HepG2 (cell line): Measurements from ENCODE around the gene ZG16B. TPM values are rescaled to one million over a fixed set of nuclear protein-coding genes. Genes with fewer than 3 reads are reported as not detected.

ENCODE experiments used
- ARNT ChIP-seq: fragments of 450-650 bp; IDR thresholded peaks from 2 replicates; pipeline ENCODE4 v1.6.1; 2017
- CEBPG ChIP-seq: IDR thresholded peaks from 2 replicates; pipeline ENCODE4 v1.6.1; 2016
- FOXK1 ChIP-seq: sonication (generic); formaldehyde crosslinking; IDR thresholded peaks from 2 replicates; pipeline ENCODE4 v1.4.0; 2020; ENCODE audit warnings: low read depth, missing genetic modification reagents, borderline replicate concordance
- FOXP1 ChIP-seq, 2 experiments: fragments of 450-650 bp in 1 of 2; IDR thresholded peaks; 2 replicates each; pipeline ENCODE4 v1.6.1; 2017 to 2018; ENCODE audit warnings: antibody characterized with exemption in 1 of 2
- GMEB2 ChIP-seq: IDR thresholded peaks from 2 replicates; pipeline ENCODE4 v1.6.1; 2016; ENCODE audit warnings: missing biosample characterization, missing genetic modification reagents, low read depth
- HINFP ChIP-seq: sonication (generic); formaldehyde crosslinking; IDR thresholded peaks from 2 replicates; pipeline ENCODE4 v1.4.0; 2020; ENCODE audit warnings: low read depth, mild to moderate bottlenecking, missing genetic modification reagents
- HNF4A ChIP-seq: sonication (generic); formaldehyde crosslinking; IDR thresholded peaks from 2 replicates; pipeline ENCODE4 v1.4.0; 2020; ENCODE audit warnings: missing genetic modification reagents
- IRF1 ChIP-seq: sonication (generic); formaldehyde crosslinking; IDR thresholded peaks from 2 replicates; pipeline ENCODE4 v1.4.0; 2020; ENCODE audit warnings: low read depth, mild to moderate bottlenecking, missing genetic modification reagents
- KAT7 ChIP-seq: IDR thresholded peaks from 2 replicates; pipeline ENCODE4 v1.6.1; 2018; ENCODE audit warnings: borderline replicate concordance, missing compliant biosample characterization
- MXD1 ChIP-seq: sonication (generic); formaldehyde crosslinking; IDR thresholded peaks from 2 replicates; pipeline ENCODE4 v1.4.0; 2020; ENCODE audit warnings: mild to moderate bottlenecking, missing genetic modification reagents
- RFX1 ChIP-seq: fragments of 450-650 bp; IDR thresholded peaks from 2 replicates; pipeline ENCODE4 v1.6.1; 2017
- SP1 ChIP-seq, 2 experiments: fragments of 450-650 bp in 1 of 2; sonication (generic) in 1 of 2; formaldehyde crosslinking in 1 of 2; IDR thresholded peaks; 2 replicates each; pipeline versions ENCODE4 v1.4.0 to v1.6.1; 2016 to 2020; ENCODE audit warnings: missing genetic modification reagents in 1 of 2
- TFDP1 ChIP-seq: IDR thresholded peaks from 2 replicates; pipeline ENCODE4 v1.6.1; 2016; ENCODE audit warnings: missing compliant biosample characterization, missing genetic modification reagents, borderline replicate concordance
- WIZ ChIP-seq: sonication (generic); formaldehyde crosslinking; IDR thresholded peaks from 2 replicates; pipeline ENCODE4 v1.5.1; 2020; ENCODE audit warnings: mild to moderate bottlenecking, missing genetic modification reagents
- ZBTB25 ChIP-seq: IDR thresholded peaks from 2 replicates; pipeline ENCODE4 v1.6.1; 2018; ENCODE audit warnings: missing genetic modification reagents
- ZNF232 ChIP-seq: sonication (generic); formaldehyde crosslinking; IDR thresholded peaks from 2 replicates; pipeline ENCODE4 v1.4.0; 2020; ENCODE audit warnings: missing genetic modification reagents, borderline replicate concordance
- ZNF687 ChIP-seq: sonication (generic); formaldehyde crosslinking; IDR thresholded peaks from 2 replicates; pipeline ENCODE4 v1.5.1; 2020; ENCODE audit warnings: mild to moderate bottlenecking, missing genetic modification reagents, moderate library complexity
- ZNF761 ChIP-seq: sonication (generic); formaldehyde crosslinking; conservative IDR thresholded peaks from 2 replicates; pipeline ENCODE4 v1.4.0; 2020; ENCODE audit warnings: mild to moderate bottlenecking, missing genetic modification reagents
- ZZZ3 ChIP-seq: sonication (generic); formaldehyde crosslinking; IDR thresholded peaks from 2 replicates; pipeline ENCODE4 v1.4.0; 2020; ENCODE audit warnings: missing genetic modification reagents, mild to moderate bottlenecking, borderline replicate concordance
- polyA plus RNA-seq, 8 experiments: library from polyadenylated mRNA; depleted of rRNA in 3 of 8; stranded (reverse) in 7 of 8; unstranded in 1 of 8; fragments of >200 nt; fragmentation: Illumina TruSeq in 4 of 8; extraction: Trizol in 4 of 8; gene quantifications; 2 replicates each; pipeline versions ENCODE4 v1.2.1 to v1.2.3, GENCODE V29; 2011 to 2016; ENCODE audit warnings: low read depth in 4 of 8, missing spikeins in 1 of 8, mixed read lengths in 1 of 8; ENCODE audit not compliant: insufficient read depth in 1 of 8
- total RNA-seq, 5 experiments: library from RNA; depleted of rRNA; stranded (reverse); fragments of >200 nt; fragmentation: Illumina TruSeq; extraction: Trizol; gene quantifications; 2 replicates each; pipeline ENCODE4 v1.2.3, GENCODE V29; 2016; ENCODE audit warnings: low read depth in 1 of 5

The ZG16B gene
- total and polyA plus RNA-seq, 2 of the 13 experiments (the other 11 are each of a cell fraction or from before 2014, with no cell fraction given): 1.5 to 11.3 TPM

- TF ChIP-seq KAT7: no peak
- no peak for TF ChIP-seq RFX1
- no peak for TF ChIP-seq ZBTB25 (CRISPR knock-in tag)
- TF ChIP-seq FOXP1 (IDR thresholded peaks at IDR 0.05): no peak
- no peak for TF ChIP-seq FOXP1 (CRISPR knock-in tag; IDR thresholded peaks at IDR 0.05)
- no peak for TF ChIP-seq ZNF761 (CRISPR knock-in tag)
- no peak for TF ChIP-seq IRF1 (CRISPR knock-in tag)
- TF ChIP-seq SP1 (IDR thresholded peaks at IDR 0.05): no peak
- no peak for TF ChIP-seq SP1 (CRISPR knock-in tag; IDR thresholded peaks at IDR 0.05)
- TF ChIP-seq WIZ (CRISPR knock-in tag): no peak
- no peak for TF ChIP-seq TFDP1 (CRISPR knock-in tag)
- no peak for TF ChIP-seq MXD1 (CRISPR knock-in tag)
- TF ChIP-seq ZZZ3 (CRISPR knock-in tag): no peak
- TF ChIP-seq ZNF687 (CRISPR knock-in tag): peak; percentile 34; the same call in 1 of the 2 replicates
- TF ChIP-seq HINFP (CRISPR knock-in tag): no peak
- TF ChIP-seq GMEB2: no peak
- peak; percentile 51 for TF ChIP-seq HNF4A (CRISPR knock-in tag)
- TF ChIP-seq CEBPG (CRISPR knock-in tag): no peak
- no peak for TF ChIP-seq ZNF232
- TF ChIP-seq ARNT: no peak
- no peak for TF ChIP-seq FOXK1 (CRISPR knock-in tag)
Observed at GRCh38 chr16:2815299-2815771, 14.8 kb upstream of the ZG16B start (continued).
